ENCODE measurements around the gene ASPHD1. TPM values are rescaled to one million over a fixed set of nuclear protein-coding genes. Genes with fewer than 3 reads are reported as not detected.
"Not testable (repeated sequence)": the region's sequence is repeated elsewhere in the genome, so short reads cannot be mapped to it uniquely, and the experiment has no call there.

ASPHD1 gene
- total RNA-seq, 1 donor from 2014 or later, result 3.2 TPM

DNA sequence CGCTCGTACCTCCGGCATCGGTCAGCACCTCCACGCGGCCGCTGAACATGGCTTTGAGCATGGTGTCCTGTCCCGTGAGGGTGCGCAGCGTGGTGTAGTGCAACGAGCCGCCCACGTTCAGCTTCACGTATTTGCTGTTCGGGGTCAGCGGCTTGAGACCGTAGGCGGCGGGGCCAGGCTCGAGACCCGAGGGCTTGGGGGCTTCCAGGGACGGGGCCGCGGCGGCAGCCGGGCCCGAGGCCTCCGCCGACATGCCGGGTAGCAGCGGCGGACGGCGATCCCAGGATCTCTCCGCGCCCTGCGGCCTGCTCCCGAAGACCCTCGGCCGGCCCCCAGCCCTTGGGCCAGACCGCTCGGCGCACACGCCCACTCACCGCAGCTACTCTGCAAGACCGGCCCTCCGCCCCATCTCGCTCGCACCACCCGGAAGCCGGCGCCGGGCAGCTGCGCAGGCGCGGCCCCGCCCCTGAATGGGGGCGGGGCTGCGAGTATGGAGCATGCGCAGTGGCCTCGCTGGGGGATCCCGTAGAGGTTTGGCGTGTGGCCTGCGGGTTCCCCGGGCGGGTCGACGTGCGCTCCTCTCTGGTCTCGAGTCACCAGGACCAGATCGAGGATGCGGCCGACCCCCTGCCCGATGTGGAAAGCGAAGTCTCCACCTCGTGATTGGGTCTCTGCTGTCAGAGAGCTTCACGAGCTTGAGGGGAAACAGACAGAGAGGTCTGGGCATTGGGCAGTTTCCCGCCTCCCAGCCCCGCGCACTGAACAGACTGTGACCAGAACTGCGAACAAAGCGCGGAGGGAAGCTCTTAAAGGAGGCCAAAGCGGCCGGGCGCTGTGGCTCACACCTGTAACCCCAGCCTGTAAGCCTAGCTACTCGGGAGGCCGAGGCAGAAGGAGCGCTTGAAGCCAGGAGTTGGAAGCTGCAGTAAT lies 25.8 kb downstream of the ASPHD1 start, which contains the start of gene KCTD13:
TSS of gene KCTD13 (minus strand) at position 446 of the 930 bp plus-strand sequence. CDS start at position 253, 193 bp downstream.
- Mint-ChIP-seq H3K36me3 (ENCODE audit: low read depth) (peaks cover 4% of the 10 kb centered on the region), H3K4me1 (ENCODE audit: low read depth) (peaks cover 40% of the 10 kb centered on the region), H3K4me3 (ENCODE audit: unreplicated experiment) (peak within 1 kb of the TSS; percentile 93), H3K27me3 (ENCODE audit: low read depth) (no peaks in the 10 kb centered on the region), H3K9me3 (ENCODE audit: low read depth) (no peaks in the 10 kb centered on the region), H3K27ac (ENCODE audit: unreplicated experiment) (peak within 1 kb of the TSS; percentile 95)
- TF ChIP-seq, protein P1, sequence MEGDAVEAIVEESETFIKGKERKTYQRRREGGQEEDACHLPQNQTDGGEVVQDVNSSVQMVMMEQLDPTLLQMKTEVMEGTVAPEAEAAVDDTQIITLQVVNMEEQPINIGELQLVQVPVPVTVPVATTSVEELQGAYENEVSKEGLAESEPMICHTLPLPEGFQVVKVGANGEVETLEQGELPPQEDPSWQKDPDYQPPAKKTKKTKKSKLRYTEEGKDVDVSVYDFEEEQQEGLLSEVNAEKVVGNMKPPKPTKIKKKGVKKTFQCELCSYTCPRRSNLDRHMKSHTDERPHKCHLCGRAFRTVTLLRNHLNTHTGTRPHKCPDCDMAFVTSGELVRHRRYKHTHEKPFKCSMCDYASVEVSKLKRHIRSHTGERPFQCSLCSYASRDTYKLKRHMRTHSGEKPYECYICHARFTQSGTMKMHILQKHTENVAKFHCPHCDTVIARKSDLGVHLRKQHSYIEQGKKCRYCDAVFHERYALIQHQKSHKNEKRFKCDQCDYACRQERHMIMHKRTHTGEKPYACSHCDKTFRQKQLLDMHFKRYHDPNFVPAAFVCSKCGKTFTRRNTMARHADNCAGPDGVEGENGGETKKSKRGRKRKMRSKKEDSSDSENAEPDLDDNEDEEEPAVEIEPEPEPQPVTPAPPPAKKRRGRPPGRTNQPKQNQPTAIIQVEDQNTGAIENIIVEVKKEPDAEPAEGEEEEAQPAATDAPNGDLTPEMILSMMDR (IDR thresholded peaks at IDR 0.05), result no peak
- no peak for DNase-seq (ENCODE audit: low spot score)

DNA sequence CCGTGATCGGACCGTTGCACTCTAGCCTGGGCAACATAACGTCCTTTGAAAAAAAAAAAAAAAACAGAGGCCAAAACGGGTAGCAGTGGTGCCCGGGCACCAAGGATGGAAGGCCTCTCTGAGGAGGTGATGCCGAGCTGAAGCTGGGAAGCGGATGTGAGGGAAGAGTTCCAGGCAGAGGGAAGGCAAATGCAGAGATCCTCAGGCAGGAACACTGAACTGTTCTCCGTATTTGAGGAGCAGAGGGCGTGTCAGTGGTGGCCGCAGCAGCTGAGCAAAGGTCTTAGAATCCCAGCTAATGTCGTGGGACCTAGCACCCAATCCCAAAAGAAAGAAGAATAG lies 26.4 kb downstream of the ASPHD1 start:
- Mint-ChIP-seq H3K27ac (ENCODE audit: unreplicated experiment) (peak overlapping the region; percentile 95), H3K27me3 (ENCODE audit: low read depth) (no peaks in the 10 kb centered on the region), H3K4me1 (ENCODE audit: low read depth) (peaks cover 38% of the 10 kb centered on the region), H3K4me3 (ENCODE audit: unreplicated experiment) (peak overlapping the region; percentile 93), H3K9me3 (ENCODE audit: low read depth) (no peaks in the 10 kb centered on the region), H3K36me3 (ENCODE audit: low read depth) (peaks cover 1% of the 10 kb centered on the region)
- no peak for DNase-seq (ENCODE audit: low spot score)
- TF ChIP-seq, protein P1 (IDR thresholded peaks at IDR 0.05), result peak; percentile 14

DNA sequence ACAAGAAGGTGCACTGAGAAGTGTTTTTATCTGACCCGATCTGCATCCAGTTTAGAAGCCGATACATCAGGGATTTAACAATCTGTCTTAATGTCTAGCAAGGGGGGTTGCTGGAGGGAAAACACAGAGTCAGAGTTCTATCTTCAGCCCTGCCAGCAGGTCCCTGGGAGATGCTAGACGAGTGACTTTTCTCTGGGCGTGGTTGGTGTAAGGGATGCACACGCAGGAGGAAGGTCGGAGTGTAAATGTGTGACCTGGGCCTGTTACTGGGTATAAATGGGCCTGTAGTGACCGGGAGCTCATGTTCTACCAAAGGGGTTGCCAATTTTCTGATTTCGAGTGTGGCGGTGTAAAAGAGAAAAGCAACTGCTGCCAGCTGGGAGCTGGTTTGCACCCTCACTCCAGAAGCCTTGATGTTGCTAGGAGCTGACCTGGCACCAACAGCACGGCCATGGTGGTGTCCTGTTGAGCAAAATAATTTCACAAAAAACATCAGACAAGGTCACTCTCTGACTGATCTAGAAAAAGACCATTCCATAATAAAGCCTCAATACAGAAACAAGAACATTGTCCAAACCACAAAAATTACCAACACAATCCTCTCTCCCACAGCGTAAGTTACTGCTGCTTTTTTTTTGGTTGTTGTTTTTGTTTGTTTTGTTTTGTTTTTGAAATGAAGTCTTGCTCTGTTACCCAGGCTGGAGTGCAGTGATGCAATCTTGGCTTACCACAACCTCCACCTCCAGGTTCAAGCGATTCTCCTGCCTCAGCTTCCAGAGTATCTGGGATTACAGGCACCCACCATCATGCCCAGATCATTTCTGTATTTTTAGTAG lies 27.0 kb downstream of the ASPHD1 start:
- H3K27me3 Mint-ChIP-seq (ENCODE audit: low read depth), result no peaks in the 10 kb centered on the region
- peaks cover 1% of the 10 kb centered on the region for H3K36me3 Mint-ChIP-seq (ENCODE audit: low read depth)
- peak overlapping the region; percentile 95 for H3K27ac Mint-ChIP-seq (ENCODE audit: unreplicated experiment)
- TF ChIP-seq, protein P1 (IDR thresholded peaks at IDR 0.05), result no peak
- H3K4me1 Mint-ChIP-seq (ENCODE audit: low read depth), result peaks cover 38% of the 10 kb centered on the region
- no peak for DNase-seq (ENCODE audit: low spot score)
- peak overlapping the region; percentile 93 for H3K4me3 Mint-ChIP-seq (ENCODE audit: unreplicated experiment)
- H3K9me3 Mint-ChIP-seq (ENCODE audit: low read depth), result no peaks in the 10 kb centered on the region

DNA sequence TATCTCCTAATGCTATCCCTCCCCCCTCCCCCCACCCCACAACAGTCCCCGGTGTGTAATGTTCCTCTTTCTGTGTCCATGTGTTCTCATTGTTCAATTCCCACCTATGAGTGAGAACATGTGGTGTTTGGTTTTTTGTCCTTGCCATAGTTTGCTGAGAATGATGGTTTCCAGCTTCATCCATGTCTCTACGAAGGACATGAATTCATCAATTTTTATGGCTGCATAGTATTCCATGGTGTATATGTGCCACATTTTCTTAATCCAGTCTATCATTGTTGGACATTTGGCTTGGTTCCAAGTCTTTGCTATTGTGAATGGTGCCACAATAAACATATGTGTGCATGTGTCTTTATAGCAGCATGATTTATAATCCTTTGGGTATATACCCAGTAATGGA lies 31.5 kb downstream of the ASPHD1 start:
- not testable (repeated sequence) for H3K36me3 Mint-ChIP-seq (ENCODE audit: low read depth)

DNA sequence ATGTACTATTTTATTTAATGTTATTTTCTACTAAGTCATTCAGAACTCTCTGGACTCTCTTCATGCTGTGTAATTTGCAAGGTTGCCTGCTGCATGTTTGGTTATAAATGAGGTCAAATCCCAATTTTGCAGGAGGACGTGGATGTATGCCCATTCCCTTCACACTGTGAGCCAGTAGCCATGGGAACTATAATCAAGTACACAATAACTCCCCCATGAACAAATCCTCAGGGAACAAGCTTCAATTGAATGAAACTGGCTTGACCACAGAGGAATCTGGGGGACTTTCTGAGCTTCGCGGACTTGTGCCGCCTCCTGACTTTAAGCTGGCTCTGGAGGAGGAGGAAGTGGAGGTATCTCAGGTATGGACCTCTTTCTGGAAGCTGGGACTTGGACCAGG lies 40.4 kb downstream of the ASPHD1 start:
- peaks cover 21% of the 10 kb centered on the region for H3K4me1 Mint-ChIP-seq (ENCODE audit: low read depth)
- DNase-seq (ENCODE audit: low spot score), result no peak
- H3K27me3 Mint-ChIP-seq (ENCODE audit: low read depth), result no peaks in the 10 kb centered on the region
- TF ChIP-seq, protein P1 (IDR thresholded peaks at IDR 0.05), result no peak
- no peaks in the 10 kb centered on the region for H3K9me3 Mint-ChIP-seq (ENCODE audit: low read depth)
- H3K27ac Mint-ChIP-seq (ENCODE audit: unreplicated experiment), result no peak overlapping the region
- no peak overlapping the region for H3K4me3 Mint-ChIP-seq (ENCODE audit: unreplicated experiment)
- H3K36me3 Mint-ChIP-seq (ENCODE audit: low read depth), result no peaks in the 10 kb centered on the region

More for the DNA sequence above, 31.5 kb downstream of the ASPHD1 start:
- peaks cover 11% of the 10 kb centered on the region for H3K4me1 Mint-ChIP-seq (ENCODE audit: low read depth)
- not testable (repeated sequence) for H3K27me3 Mint-ChIP-seq (ENCODE audit: low read depth); DNase-seq (ENCODE audit: low spot score); H3K9me3 Mint-ChIP-seq (ENCODE audit: low read depth); H3K27ac Mint-ChIP-seq (ENCODE audit: unreplicated experiment); H3K4me3 Mint-ChIP-seq (ENCODE audit: unreplicated experiment)

Measured in chondrocyte (in vitro differentiated cells).